NCI-H2196 treated with DMSO at 0.1 percent for 48 hours (cell line): ENCODE results near the gene MAL.
"Not testable (repeated sequence)": the region's sequence is repeated elsewhere in the genome, so short reads cannot be mapped to it uniquely, and the experiment has no call there.

Experiments
- DNase-seq: peaks from one replicate; lab custom pipeline; 2025; ENCODE audit not compliant: unreplicated experiment; lab: John Stamatoyannopoulos, UW

The MAL gene

GRCh38 chr2:95032341-95032740 is 6.8 kb downstream of the MAL start:
- DNase-seq = no peak

DNA sequence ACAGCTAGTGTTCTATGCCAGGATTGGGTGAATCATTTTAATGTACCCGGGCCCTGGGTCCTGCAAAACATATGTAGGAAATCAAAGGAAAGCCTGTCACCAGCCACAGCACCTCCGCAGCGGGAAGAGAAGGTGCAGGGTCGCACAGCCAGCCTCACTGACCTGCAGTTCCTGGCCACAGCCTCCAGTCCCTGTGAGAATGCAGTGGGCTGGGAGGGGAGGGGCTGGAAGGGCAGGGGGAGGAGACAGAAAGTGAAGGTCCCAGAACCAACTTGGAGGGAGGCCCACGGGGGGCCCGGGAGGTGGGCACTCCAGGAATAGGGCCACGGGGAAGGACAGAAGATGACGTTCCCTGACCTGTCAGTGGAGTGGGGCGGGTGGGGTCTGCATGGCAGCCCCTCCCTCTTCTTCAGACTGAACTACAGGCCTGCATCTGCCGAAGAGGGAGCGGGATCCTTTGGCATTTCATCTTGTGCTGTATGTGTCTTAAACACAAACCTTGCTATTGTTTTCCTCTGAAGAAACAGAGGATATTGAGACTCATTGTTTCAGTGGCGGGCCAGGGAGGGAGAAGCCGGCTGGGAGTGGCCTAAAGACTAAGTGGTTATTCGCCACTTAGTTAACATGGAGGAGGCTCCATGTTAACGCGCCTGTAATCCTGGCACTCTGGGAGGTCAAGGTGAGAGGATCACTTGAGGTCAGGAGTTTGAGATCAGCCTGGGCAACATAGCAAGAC is 7.5 kb downstream of the MAL start:
- no peak for DNase-seq

DNA sequence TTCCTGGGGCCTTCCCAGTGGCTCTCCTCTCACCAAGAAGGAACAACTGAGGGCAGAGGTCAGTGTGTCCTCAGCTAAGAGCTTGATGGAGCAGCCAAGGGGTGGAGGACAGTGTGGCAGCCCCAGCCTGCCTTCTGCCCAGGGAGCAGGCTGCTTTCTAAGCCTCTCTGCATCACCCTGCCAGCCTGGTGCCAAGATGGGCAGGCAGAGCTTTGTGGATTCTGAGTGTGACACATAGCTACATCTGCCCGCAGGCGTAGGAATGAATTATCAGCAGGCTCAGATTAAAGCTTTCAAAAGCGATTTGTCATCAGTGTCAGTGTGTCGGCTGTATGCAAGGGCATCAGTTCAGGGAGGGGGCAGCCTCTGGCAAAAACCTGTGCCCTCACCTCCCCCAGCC is 8.7 kb downstream of the MAL start:
- DNase-seq = no peak

GRCh38 chr2:95034818-95035217 is 9.3 kb downstream of the MAL start:
- no peak for DNase-seq

DNA sequence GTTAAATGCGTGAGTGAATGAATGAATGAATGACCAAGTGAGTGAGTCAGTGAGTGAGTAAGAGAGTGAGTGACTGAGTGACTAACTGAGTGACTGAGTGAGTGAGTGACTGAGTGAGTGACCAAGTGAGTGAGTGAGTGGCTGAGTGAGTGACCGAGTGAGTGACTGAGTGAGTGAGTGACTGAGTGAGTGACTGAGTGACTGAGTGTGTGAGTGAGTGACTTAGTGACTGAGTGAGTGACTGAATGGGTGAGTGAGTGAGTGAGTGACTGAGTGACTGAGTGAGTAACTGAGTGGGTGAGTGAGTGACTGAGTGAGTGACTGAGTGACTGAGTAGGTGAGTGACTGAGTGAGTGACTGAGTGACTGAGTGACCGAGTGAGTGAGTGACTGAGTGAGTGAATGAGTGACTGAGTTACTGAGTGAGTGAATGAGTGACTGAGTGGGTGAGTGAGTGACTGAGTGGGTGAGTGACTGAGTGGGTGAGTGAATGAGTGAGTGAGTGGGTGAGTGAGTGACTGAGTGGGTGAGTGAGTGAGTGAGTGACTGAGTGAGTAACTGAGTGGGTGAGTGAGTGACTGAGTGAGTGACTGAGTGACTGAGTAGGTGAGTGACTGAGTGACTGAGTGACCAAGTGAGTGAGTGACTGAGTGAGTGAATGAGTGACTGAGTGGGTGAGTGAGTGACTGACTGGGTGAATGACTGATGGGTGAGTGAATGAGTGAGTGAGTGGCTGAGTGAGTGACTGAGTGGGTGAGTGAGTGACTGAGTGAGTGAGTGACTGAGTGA is 11.3 kb downstream of the MAL start:
- DNase-seq = no peak

DNA sequence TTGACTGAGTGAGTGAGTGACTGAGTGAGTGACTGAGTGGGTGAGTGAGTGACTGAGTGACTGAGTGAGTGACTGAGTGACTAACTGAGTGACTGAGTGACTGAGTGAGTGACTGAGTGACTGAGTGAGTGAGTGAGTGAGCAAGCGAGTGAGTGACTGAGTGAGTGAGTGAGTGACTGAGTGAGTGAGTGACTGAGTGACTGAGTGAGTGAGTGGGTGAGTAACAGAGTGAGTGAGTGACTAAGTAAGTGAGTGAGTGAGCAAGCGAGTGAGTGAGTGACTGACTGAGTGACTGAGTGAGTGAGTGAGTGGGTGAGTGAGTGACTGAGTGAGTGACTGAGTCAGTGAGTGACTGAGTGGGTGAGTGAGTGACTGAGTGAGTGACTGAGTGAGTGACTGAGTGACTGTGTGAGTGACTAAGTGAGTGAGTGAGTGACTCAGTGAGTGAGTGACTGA is 11.9 kb downstream of the MAL start:
- no peak for DNase-seq

DNA sequence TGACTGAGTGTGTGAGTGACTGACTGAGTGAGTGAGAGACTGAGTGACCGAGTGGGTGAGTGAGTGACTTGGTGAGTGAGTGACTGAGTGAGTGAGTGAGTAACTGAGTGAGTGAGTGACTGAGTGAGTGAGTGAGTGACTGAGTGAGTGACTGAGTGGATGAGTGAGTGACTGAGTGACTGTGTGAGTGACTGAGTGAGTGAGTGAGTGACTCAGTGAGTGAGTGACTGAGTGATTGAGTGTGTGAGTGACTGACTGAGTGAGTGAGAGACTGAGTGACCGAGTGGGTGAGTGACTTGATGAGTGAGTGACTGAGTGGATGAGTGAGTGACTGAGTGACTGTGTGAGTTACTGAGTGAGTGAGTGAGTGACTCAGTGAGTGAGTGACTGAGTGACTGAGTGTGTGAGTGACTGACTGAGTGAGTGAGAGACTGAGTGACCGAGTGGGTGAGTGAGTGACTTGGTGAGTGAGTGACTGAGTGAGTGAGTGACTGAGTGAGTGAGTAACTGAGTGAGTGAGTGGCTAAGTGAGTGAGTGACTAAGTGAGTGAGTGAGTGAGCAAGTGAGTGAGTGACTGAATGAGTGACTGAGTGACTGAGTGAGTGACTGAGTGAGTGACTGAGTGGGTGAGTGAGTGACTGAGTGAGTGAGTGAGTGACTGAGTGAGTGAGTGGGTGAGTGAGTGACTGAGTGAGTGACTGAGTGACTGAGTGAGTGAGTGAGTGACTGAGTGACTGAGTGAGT is 12.5 kb downstream of the MAL start:
- not testable (repeated sequence) for DNase-seq

GRCh38 chr2:95038635-95039298 is 13.3 kb downstream of the MAL start:
- DNase-seq = no peak

- DNase-seq = no peak
Observed at GRCh38 chr2:95039363-95039762, 13.9 kb downstream of the MAL start.

GRCh38 chr2:95039978-95040377 is 14.5 kb downstream of the MAL start:
- DNase-seq = no peak

- no peak for DNase-seq
Observed at GRCh38 chr2:95040426-95040825, 14.9 kb downstream of the MAL start.

- DNase-seq = no peak
Observed at GRCh38 chr2:95041060-95041823, 15.7 kb downstream of the MAL start.

DNA sequence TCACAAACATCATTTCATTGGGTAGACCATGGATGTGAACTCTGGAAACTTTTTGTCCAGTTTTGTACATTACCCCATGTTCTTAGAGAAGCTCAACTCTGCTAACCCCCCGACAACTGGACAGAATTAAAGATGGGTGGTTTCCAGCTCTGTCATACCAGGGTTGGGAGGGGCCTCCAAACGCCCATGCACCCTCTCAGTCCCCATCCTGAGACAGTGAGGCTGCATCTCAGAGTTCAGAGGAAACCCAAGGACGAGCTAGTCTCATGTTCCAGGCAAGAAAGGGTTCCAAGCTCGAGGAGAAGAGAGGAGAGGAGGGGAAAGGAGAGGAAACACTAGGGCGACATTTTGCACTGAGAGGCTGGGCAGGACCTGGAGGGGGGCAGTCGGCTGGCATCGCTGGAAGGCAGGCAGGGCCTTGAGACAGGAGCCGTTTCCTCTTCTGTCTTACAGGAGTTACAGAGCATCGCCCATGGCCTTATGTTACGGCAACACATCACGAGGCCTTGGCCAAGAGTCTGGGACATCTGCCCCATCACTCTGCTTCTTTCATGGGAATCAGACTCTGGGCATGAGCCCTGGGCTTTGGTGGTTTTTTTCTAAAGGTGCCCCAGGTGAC is 16.4 kb downstream of the MAL start:
- no peak for DNase-seq

DNA sequence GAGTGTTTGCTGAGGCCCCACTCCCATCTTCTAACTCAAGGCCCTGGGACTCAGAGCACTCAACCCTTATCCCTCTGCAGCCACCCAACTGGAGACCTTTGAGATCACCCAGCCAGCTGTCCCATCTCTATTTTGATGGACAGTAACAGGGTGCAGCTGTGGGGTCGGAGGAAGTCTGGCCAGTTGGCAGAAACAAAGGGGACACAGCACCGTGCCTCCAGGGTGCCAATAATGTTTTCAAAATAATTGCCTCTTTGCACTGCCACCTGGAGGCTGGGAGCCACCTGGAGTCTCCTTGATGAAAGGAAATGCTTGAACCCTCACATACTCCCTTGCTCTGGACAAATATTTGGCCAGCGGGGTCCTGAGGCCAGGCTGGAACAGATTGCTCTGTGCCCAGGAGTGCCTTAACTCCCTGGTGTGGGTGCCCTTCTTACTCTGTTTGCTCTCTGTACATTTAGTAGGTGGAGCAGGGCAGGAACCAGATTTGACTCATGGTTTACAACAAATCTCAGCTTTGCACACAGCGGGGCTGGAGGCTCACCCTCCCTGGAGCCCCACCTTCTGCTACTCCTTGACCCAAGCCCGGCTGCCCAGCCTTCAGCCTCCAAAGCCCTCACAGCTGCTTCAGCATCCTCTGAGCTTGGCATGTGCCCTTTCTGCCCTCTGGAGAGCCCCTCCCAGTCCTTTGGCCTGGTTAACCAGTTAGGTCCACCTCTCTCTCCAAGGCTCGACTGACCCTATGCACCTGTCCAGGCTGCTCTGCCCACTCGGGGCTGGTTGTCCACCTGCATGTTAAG is 17.2 kb downstream of the MAL start:
- no peak for DNase-seq

DNA sequence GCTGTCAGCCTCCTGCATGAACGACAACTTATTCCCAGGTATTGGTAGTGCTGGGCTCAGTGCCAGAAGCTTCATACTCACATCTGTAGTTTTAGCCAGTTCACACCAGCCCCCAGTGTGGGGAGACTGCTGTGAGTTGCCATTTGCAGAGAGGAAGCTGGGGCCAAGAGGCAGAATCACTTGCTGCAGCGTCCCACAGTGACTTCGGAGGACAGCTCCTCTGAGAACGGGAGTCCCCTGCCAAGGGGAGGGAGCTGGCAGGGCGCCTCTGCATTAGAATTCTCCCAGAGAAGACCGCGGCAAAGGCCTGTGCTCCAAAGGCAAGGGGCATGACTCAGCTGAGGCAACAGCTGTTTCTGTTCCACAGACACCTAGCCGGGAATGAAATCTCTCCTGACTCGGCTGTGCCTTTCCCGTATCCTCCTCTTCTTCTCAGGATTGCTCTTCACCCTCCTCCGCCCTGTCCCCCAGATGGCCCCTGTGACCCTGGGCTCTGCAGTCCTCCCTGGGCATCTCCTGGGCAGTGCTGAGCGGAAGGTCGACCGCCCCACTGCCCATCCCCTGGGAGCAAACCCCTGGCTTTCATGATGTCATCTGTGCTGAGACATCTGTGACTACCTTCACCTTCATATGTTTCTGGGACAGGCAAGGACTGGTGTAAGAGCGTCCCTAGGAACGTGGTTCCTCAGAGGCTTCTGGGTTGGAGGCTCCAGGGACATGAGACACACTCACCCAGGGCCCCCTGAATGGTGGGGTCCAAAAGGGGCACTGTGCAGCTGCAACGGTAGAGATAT is 18.0 kb downstream of the MAL start:
- peak; percentile 16 for DNase-seq

DNA sequence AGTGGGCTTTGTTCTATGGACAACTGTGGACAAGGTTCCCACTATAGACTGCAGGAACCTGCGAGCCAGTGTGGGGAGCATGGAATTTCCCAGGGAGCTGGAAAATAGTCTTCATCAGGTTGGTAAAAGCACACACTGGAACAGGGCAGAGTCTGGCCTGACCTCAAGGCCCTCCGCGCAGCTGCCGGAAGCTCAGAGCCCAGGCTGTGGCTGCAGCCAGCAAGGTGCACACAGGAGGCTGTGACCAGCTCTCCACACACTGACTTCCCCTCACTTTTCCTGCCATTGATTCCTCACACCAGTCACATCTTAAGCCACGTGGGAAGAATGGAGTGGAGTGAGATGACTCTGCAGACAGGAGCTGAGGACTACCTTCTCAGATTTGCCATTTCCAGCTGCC is 19.1 kb downstream of the MAL start:
- no peak for DNase-seq

DNA sequence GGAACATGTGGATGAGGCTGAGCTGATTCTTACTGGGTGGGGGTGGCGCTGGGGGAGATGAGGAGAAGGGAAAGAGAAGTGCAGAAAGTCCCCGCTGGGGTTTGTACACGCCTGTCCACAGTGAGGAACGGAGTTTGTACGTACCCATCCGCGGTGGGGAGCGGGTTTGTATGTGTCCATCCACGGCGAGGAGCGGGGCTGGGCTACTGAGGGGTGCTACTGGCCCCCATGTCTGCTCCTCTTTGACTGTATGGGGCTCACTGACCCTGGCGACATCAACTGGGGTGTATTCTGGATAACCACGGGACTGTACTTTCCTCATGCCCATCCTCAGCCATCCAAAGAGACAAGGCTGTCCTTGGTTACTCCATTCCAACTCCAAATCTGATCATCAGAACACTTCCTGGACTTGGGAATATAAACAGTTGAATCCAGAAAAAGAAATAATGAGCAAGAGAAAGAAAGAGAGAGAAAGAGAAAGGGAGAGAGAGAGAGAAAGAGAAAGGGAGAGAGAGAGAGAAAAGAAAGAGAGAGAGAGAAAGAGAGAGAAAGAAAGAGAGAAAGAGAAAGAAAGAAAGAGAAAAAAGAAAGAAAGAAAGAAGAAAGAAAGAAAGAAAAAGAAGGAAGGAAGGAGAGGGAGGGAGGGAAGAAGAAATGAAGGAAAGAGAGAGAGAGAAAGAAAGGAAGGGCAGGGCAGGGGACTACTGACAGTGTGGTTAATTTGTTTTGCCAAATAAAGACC is 21.0 kb downstream of the MAL start:
- DNase-seq = no peak
